Memory B cell (primary cell): ENCODE measurements around the gene LDB3.

Experiments
- ATAC-seq: fragments of 150-1000 bp; cut with Tn5 transposase; 2 replicates; pipeline ENCODE4 v1.10.0; 2021; ENCODE audit warnings: low read depth, mild to moderate bottlenecking, moderate library complexity
- DNase-seq, 2 donors: peaks; one replicate each; pipeline ENCODE4 v3.0.0; 2022; ENCODE audit warnings: low spot score in 2 of 2
- H3K27ac Mint-ChIP-seq: one replicate; pipeline ENCODE4 v1.8.0; 2022; ENCODE audit warnings: mild to moderate bottlenecking, moderate library complexity, mixed read lengths
- H3K27me3 Mint-ChIP-seq: one replicate; pipeline ENCODE4 v1.8.0; 2022; ENCODE audit warnings: mixed read lengths
- H3K36me3 Mint-ChIP-seq: one replicate; pipeline ENCODE4 v1.8.0; 2022; ENCODE audit warnings: mild to moderate bottlenecking, mixed read lengths
- H3K4me1 Mint-ChIP-seq: one replicate; pipeline ENCODE4 v1.8.0; 2022; ENCODE audit warnings: mixed read lengths
- H3K4me3 Mint-ChIP-seq: one replicate; pipeline ENCODE4 v1.8.0; 2022; ENCODE audit warnings: mild to moderate bottlenecking, moderate library complexity, mixed read lengths
- H3K9me3 Mint-ChIP-seq: one replicate; pipeline ENCODE4 v1.8.0; 2022; ENCODE audit warnings: mixed read lengths

LDB3 gene

DNA sequence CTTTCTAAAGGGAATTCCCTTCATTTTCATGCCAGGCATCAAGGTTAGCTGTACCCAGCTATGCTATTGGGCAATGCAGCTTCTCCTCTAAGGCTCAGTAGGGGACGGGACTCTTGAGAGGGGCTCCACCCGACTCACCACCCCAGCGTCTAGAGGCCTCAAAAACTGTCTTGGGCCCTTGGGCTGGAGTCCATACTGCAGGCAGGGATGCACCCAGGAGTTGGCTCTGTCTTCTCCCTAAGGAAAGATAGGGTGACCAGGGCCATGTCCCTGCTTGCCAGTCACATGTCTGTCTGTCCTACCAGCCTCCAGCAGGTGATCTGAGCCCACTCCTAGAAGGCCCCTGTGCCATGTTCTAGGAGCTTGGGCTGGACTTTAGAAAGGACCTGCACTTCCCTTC lies 12.7 kb upstream of the LDB3 start:
- ATAC-seq (no peak), DNase-seq (no peak)
- H3K4me3 Mint-ChIP-seq: no peak overlapping the region
- peaks cover 13% of the 10 kb centered on the region for H3K27me3 Mint-ChIP-seq
- no peak overlapping the region for H3K27ac Mint-ChIP-seq
- H3K9me3 Mint-ChIP-seq: no peaks in the 10 kb centered on the region
- H3K36me3 Mint-ChIP-seq: no peaks in the 10 kb centered on the region
- H3K4me1 Mint-ChIP-seq: no peaks in the 10 kb centered on the region

DNA sequence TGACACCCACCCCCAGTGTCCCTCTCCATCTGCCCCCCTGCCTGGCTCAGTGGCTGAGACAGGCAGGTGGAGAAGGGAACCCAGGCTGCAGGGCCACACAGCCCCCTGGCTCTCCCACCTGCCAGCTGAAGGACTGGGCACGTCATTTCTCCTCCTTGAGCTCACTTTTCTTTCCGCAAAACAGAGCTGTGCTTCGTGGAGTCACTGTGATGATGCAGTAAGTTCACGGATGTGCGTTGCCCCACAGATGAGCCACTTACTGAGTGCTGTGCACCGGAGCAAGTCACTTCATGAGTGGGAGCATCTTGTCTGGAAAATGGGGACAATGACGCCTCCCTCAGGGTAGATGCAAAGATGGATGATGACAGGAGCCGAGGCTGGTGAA lies 11.3 kb upstream of the LDB3 start:
- Mint-ChIP-seq H3K27me3 (peaks cover 7% of the 10 kb centered on the region), H3K9me3 (no peaks in the 10 kb centered on the region), H3K4me3 (no peak overlapping the region), H3K27ac (no peak overlapping the region), H3K36me3 (no peaks in the 10 kb centered on the region), H3K4me1 (no peaks in the 10 kb centered on the region)
- ATAC-seq (no peak), DNase-seq (no peak)

DNA sequence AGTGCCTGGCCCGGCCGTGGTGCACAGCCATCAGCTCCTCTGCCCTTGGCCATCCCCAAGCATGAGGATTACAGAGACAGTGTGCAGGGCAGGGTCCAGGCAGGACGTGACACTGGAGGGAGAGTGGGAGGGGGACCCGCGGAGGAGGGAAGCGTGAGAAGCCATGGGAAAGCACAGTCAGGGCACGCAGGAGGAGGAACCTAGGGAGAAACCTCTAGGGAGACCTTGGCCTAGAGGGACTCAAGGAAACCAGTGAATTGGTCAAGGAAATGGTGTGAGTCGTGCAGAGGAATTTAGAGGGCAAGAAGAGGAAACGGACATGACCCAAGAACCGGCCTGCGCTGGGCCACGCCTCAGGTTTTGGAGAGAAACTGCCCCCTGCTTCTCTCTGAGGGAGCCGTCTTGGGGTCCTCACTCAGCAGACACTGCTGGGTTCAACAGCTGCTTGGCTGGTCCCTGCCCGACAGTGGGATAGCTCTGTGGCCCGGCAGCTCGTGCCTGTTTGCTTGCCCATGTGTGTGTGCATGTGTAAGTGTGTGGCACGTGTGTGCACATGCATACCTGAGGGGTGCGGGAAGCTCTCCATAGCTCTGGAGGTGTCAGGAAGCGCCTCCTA lies 10.8 kb upstream of the LDB3 start:
- Mint-ChIP-seq H3K4me1 (no peaks in the 10 kb centered on the region), H3K9me3 (no peaks in the 10 kb centered on the region), H3K4me3 (no peak overlapping the region), H3K27me3 (peaks cover 7% of the 10 kb centered on the region), H3K36me3 (no peaks in the 10 kb centered on the region), H3K27ac (no peak overlapping the region)
- ATAC-seq (no peak), DNase-seq (no peak)

DNA sequence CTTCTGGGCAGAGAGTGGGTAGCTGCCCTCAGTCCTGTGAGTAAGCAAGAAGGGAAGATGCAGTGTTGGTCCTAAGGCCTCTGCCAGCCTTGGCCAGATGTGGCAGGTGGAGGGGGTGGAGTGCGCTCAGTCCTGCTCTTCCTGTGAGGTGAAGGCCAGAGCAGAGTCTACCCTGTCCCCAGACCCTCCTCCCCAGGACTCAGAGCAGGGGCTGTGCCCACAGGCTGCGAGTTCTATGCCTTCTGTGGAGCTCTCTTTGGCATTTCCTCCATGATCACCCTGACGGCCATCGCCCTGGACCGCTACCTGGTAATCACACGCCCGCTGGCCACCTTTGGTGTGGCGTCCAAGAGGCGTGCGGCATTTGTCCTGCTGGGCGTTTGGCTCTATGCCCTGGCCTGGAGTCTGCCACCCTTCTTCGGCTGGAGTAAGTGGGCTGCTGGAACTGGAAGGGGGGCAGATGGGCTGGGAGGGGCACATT lies 10.0 kb upstream of the LDB3 start:
- no peaks in the 10 kb centered on the region for H3K36me3 Mint-ChIP-seq
- DNase-seq: no peak
- H3K4me3 Mint-ChIP-seq: no peak overlapping the region
- no peaks in the 10 kb centered on the region for H3K9me3 Mint-ChIP-seq
- ATAC-seq: no peak
- H3K4me1 Mint-ChIP-seq: no peaks in the 10 kb centered on the region
- peaks cover 7% of the 10 kb centered on the region for H3K27me3 Mint-ChIP-seq
- H3K27ac Mint-ChIP-seq: no peak overlapping the region

DNA sequence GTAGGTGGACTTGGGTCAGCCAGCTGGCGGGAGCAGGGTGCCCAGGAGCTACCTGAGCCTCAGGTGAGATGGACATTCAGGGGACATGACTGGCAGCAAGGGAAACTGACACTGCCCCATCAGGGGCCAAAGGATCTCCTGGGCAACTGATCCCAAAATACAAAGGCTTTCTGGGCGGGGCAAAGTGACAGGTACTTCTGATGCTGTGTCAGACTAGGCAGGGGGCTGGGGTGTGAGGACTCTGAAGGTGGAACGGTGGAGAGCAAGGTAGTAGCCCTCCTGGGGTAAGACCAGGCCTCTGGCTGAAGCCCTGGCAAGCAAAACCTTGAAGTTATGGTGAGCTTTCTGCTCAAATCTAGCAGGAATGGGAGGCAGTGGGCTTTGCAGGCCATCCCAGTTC lies 9.6 kb upstream of the LDB3 start:
- Mint-ChIP-seq H3K9me3 (no peaks in the 10 kb centered on the region), H3K27ac (no peak overlapping the region), H3K36me3 (no peaks in the 10 kb centered on the region), H3K4me3 (no peak overlapping the region), H3K27me3 (peaks cover 7% of the 10 kb centered on the region), H3K4me1 (no peaks in the 10 kb centered on the region)
- no peak for DNase-seq
- ATAC-seq: no peak

DNA sequence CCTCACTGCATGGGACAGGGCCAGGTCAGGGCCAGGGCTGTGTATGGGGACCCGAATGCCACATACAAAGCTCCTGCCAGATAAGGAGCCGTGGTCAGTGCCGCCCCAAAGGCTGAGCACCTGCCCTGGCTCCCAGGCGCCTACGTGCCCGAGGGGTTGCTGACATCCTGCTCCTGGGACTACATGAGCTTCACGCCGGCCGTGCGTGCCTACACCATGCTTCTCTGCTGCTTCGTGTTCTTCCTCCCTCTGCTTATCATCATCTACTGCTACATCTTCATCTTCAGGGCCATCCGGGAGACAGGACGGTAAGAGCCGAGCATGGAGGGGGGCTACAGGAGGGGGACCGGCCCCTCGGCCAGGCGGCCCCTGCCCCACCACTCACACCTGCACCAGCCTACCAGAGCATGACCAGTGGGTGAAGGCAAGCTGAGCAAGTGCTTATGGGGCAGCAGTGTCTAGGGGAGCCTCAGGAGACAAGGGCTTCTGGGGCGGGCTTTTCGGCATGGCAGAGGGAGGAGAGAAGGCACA lies 9.1 kb upstream of the LDB3 start:
- Mint-ChIP-seq H3K4me1 (no peaks in the 10 kb centered on the region), H3K4me3 (no peak overlapping the region), H3K9me3 (no peaks in the 10 kb centered on the region), H3K27ac (no peak overlapping the region), H3K36me3 (no peaks in the 10 kb centered on the region), H3K27me3 (peaks cover 7% of the 10 kb centered on the region)
- no peak for ATAC-seq
- DNase-seq: no peak

DNA sequence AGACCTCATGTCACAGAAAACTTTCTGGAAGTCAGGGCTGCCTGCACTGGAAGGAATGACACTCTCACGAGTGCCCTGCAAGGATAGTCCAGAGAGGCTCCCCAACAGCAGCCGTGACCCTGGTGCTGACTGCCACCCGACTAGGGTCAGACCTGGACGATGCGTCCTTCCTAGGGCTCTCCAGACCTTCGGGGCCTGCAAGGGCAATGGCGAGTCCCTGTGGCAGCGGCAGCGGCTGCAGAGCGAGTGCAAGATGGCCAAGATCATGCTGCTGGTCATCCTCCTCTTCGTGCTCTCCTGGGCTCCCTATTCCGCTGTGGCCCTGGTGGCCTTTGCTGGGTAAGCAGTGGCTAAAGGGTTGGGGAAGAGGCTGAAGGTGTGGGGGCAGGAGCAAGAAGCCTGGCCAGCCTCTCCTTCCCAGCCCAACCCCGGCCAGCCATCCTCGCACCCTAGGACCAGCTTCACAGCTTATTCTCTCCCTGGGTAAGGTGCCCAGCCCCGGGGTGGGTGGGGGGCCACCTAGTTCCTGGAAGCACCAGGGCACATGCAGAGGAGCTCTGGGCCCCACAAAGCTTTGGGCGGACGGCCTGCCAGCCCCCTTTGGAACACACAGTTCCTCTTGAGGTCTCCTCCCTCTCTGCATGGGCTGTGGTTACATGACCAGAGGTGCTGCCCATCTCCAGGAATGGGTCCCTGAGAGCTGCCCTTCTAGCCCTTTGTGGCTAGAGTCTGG lies 8.4 kb upstream of the LDB3 start:
- ATAC-seq (no peak), DNase-seq (no peak)
- Mint-ChIP-seq H3K4me3 (no peak overlapping the region), H3K9me3 (no peaks in the 10 kb centered on the region), H3K27ac (no peak overlapping the region), H3K4me1 (no peaks in the 10 kb centered on the region), H3K36me3 (no peaks in the 10 kb centered on the region), H3K27me3 (peaks cover 7% of the 10 kb centered on the region)

DNA sequence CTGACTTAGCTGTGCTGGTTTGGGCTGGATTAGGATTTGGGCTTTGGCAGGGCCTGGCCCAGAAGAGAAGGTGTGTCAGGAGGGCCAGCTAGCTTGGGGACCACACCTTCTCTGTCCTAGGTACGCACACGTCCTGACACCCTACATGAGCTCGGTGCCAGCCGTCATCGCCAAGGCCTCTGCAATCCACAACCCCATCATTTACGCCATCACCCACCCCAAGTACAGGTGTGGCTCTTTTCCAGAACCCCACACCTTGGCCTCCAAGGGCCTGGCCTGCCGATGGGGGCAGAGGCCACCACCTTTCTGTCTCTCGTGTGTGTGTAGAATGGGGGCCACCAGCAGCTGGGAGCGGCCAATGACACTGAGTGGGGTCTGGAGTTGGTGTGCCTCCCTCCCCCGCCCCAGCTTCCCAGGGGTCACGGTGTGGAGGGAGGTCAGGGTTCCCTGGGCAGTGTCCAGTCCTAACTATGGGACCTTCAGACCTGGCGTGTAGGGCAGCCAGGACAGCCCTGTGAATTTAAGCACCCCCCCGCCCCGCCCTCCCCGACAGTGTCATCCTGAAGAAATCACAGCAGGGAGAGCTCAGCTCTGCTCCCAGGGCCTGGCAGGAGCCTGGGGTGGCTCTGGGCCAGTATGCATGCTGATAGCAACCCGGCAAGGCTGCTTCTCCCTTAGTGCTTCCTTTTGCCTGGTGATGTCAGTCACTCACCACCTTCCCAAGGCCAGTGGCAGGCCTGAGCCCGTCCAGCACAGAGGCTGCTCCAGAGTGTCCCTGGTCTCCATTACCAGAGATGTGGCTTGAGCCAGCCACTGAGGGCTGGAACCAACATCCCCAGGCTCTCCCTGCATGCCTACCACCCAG lies 6.9 kb upstream of the LDB3 start:
- no peaks in the 10 kb centered on the region for H3K36me3 Mint-ChIP-seq
- DNase-seq: no peak
- ATAC-seq: no peak
- peaks cover 7% of the 10 kb centered on the region for H3K27me3 Mint-ChIP-seq
- no peak overlapping the region for H3K4me3 Mint-ChIP-seq
- H3K9me3 Mint-ChIP-seq: no peaks in the 10 kb centered on the region
- H3K27ac Mint-ChIP-seq: no peak overlapping the region
- H3K4me1 Mint-ChIP-seq: no peaks in the 10 kb centered on the region

DNA sequence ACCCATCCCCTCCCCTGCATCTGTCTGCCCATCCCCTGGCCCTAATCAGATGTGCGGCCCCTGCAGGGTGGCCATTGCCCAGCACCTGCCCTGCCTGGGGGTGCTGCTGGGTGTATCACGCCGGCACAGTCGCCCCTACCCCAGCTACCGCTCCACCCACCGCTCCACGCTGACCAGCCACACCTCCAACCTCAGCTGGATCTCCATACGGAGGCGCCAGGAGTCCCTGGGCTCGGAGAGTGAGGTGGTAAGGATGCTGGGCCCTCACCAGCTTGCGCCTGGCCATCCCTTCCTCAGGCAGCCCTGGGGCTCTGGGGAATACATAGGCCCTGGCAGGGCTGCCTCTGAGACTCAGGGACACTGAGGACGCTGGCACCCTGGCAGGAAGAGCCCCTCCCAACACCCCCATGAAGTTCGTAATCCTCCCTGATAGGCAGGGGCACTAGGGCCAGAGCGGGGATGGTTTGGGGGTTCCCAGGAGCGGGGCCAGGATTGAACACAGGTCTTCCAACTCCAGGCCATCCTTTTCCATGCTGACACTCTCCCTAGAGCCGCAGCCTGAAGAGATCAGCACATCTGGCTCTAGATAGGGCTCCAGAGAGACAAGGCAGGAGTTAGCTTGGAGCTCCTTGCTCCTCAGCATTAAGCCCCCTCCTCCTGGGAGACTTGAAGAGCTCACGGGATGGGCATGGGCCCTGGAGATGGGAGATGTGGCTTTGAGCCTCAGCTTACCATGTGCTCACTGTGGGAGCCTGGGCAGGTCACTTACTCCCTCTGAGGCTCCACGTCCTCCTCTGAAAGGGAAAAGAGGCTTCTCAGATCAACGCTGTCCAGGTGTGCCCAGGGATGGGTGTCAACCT lies 5.9 kb upstream of the LDB3 start:
- no peaks in the 10 kb centered on the region for H3K36me3 Mint-ChIP-seq
- no peak overlapping the region for H3K4me3 Mint-ChIP-seq
- H3K27ac Mint-ChIP-seq: no peak overlapping the region
- no peaks in the 10 kb centered on the region for H3K4me1 Mint-ChIP-seq
- ATAC-seq (no peak), DNase-seq (no peak)
- no peaks in the 10 kb centered on the region for H3K9me3 Mint-ChIP-seq
- peaks cover 2% of the 10 kb centered on the region for H3K27me3 Mint-ChIP-seq

DNA sequence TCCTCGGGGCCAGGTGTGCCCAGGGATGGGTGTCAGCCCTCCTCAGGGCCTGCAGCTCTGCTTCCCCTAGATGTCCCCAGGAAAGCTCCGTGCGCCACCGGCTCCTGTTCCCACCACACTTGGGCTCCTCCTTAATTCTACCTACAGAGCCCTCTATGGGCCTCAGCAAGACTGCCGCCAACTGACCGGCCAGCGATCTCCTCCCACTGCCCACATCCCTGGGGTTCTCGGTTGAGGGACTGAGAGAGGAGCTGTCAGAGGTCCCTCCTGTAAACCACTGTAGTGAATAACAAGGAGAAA lies 5.3 kb upstream of the LDB3 start:
- no peak for DNase-seq
- H3K27me3 Mint-ChIP-seq: peaks cover 3% of the 10 kb centered on the region
- ATAC-seq: no peak
- H3K9me3 Mint-ChIP-seq: no peaks in the 10 kb centered on the region
- H3K4me3 Mint-ChIP-seq: no peak overlapping the region
- H3K36me3 Mint-ChIP-seq: no peaks in the 10 kb centered on the region
- H3K4me1 Mint-ChIP-seq: no peaks in the 10 kb centered on the region
- H3K27ac Mint-ChIP-seq: no peak overlapping the region

DNA sequence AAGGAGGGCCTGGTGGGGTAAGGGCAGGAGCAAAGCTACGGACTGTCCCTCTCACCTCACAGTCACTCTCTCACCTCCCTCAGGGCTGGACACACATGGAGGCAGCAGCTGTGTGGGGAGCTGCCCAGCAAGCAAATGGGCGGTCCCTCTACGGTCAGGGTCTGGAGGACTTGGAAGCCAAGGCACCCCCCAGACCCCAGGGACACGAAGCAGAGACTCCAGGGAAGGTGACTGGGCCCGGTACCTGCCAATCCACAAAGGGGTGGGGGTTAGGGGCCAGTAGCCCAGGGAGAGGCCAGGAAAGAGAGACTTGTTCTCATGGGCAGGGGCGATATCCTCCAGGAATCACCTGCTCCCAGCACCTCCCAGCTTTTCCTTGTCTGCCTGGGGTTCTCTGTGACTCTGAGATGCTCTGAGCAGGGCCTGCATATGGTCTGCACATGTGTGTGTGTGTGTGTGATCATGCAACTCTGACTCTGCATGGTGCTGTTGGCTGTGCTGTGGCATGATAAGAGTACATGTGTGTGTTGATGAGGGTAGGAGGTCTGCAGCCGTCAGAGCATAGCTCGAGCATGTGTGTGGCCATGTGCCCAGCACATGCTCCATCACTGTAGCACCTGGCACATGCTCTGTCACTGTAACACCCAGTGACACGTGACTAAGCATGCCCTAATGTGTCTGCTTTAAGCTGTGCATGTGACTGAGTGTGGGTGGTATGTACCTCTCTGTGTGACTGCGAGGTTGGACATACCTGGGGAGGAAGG lies 4.6 kb upstream of the LDB3 start:
- Mint-ChIP-seq H3K4me1 (peaks cover 1% of the 10 kb centered on the region), H3K27me3 (peaks cover 8% of the 10 kb centered on the region), H3K4me3 (no peak overlapping the region), H3K36me3 (no peaks in the 10 kb centered on the region), H3K27ac (no peak overlapping the region), H3K9me3 (no peaks in the 10 kb centered on the region)
- DNase-seq: no peak
- no peak for ATAC-seq

DNA sequence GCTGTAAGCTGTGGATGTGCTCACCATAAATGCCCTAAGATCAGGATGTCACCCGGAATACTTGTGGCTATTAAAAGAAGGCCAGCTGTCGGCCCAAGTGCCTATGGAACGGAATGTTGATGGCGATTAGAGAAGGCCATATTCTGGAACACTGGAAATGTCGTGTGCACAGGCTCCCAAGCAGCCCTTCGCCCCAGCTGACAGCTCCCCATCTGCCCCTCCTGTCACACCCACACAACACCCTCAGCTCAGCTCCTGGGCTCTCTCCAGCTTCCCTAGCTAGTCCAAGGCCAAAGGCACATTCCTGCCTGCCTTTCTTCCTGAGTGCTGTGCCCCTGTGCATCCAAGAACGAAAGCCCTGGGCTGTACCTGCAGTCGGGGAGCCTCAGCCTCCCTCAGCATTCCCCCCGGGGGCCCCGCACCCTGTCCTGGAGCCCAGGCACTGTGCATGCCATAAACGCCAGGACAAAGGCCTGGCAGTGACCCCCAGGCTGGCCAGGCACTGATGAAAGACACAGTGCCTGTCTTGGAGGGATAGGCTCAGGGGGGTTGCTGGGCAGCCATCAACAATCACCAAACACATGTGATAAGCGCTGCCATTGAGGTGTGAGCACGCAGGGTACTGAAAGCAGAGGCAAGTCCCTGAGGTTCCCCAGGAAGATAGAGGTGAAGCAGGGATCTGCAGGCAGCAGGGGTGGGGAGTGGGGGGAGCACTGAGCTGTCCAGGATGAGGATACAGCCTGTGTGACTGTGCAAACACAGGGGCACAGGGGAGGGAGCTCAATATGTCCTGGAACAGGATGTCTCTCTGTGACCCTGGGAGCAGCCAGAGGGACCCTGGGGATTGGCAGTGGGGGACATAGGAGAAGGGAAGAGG lies 3.7 kb upstream of the LDB3 start:
- H3K4me1 Mint-ChIP-seq: peaks cover 4% of the 10 kb centered on the region
- no peak for ATAC-seq
- no peak for DNase-seq
- no peak overlapping the region for H3K4me3 Mint-ChIP-seq
- H3K27me3 Mint-ChIP-seq: peaks cover 10% of the 10 kb centered on the region
- H3K9me3 Mint-ChIP-seq: no peaks in the 10 kb centered on the region
- no peaks in the 10 kb centered on the region for H3K36me3 Mint-ChIP-seq
- no peak overlapping the region for H3K27ac Mint-ChIP-seq
